ENCODE measurements around the gene ZNF205.

Gene ZNF205

DNA sequence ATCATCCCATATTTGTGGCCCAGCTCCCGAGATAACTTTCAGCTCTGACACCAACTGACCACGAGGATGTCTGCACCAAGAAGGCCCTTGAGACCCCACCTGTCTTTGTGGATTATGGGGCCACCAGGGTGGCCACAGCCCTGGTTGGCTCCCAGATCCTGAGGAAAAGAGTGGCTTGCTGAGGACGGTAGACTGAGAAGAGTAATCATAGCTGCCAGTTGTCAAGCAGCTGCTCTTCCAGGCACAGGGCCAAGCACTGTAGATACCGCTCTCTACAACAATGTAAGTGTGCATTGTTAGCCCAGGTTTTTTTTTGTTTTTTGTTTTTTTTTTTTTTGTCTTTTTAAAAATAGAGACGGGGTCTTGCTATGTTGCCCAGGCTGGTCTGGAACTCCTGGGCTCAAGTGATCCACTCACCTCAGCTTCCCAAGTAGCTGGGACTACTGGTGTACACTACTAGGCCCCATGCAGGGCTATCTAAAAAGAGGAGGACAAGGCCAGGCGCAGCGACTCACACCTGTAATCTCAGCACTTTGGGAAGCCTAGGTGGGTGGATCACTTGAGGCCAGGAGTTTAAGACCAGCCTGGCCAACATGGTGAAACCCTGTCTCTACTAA is 9.6 kb downstream of the ZNF205 start:
- H3K27ac ChIP-seq: no peak overlapping the region
- no peak for TF ChIP-seq ZFX (IDR thresholded peaks at IDR 0.05; ENCODE audit: borderline replicate concordance)
- TF ChIP-seq, protein P1, sequence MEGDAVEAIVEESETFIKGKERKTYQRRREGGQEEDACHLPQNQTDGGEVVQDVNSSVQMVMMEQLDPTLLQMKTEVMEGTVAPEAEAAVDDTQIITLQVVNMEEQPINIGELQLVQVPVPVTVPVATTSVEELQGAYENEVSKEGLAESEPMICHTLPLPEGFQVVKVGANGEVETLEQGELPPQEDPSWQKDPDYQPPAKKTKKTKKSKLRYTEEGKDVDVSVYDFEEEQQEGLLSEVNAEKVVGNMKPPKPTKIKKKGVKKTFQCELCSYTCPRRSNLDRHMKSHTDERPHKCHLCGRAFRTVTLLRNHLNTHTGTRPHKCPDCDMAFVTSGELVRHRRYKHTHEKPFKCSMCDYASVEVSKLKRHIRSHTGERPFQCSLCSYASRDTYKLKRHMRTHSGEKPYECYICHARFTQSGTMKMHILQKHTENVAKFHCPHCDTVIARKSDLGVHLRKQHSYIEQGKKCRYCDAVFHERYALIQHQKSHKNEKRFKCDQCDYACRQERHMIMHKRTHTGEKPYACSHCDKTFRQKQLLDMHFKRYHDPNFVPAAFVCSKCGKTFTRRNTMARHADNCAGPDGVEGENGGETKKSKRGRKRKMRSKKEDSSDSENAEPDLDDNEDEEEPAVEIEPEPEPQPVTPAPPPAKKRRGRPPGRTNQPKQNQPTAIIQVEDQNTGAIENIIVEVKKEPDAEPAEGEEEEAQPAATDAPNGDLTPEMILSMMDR (IDR thresholded peaks at IDR 0.05): no peak

DNA sequence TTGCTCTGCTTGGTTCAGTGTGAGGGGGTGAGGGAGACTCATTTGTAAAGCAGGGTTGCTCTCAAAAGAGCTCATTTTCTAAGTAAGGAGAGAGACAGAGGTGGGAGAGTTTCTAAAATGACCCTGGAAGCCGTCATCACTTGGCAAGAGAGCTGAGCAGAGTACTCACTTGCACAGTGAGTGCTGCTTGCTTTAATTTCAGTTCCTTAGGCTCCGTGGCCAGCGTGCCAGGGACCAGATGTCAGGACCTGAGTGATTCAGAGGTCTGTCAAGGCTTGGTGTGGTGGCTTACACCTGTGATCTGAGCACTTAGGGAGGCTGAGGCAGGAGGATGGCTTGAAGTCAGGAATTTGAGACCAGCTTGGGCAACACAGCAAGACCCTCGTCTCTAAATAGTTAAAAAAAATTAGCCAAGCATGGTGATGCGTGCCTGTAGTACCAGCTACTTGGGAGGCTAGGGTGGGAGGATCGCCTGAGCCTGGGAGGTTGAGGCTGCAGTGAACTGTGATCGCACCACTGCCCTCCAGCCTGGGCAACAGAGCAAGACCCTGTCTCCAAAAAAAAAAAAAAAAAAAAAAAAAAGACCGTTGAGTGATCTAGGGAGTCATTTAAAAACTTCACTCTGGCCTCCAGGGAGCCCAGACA is 10.7 kb downstream of the ZNF205 start:
- TF ChIP-seq, protein P1 (IDR thresholded peaks at IDR 0.05): no peak
- no peak for TF ChIP-seq ZFX (IDR thresholded peaks at IDR 0.05; ENCODE audit: borderline replicate concordance)
- no peak overlapping the region for H3K27ac ChIP-seq

DNA sequence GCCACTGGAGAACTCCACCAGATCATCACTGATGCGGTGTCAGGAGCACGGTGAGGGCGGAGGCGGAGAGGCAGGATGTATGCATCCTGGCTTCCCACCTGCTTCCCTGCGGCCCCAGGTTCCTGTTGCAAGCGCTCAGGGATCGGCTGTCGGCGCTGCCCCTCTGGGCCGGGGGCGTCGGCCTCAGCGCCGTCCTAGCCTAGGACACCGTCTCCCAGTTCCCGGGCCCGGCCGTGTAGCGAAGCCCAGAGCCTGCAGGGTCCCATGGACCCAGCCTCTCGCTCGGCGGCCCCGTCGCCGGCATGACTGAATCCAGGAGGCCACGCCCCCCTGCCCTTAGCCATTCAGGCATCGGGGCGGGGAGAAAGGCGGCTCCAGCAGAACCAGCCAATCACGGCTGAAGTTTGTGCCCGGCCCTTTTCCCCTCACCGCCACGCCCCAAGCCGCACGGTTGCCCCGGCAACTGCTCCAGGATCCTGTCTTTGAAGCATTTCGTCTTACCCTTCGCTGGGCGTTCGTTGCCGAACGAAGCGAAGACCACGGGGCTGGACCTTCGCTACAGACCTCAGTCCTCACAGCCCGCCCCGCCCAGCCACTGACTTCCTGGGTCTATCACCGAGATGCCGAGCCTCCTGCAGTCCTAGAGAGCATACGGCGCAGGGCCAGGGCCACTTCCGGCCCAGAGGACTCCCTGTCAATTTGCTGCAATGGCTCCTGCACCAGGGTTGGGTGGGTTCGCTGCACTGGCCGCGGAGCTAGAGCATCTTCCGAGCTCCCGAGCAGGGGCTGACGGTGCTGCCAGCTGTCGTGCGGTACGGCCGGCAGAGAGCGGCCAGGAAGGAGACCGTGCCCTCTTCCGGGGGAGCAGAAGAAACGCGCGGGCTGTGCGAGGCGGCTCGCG is 11.8 kb downstream of the ZNF205 start:
- TF ChIP-seq ZFX (IDR thresholded peaks at IDR 0.05; ENCODE audit: borderline replicate concordance): no peak
- TF ChIP-seq, protein P1 (IDR thresholded peaks at IDR 0.05): peak; percentile 49
- peak overlapping the region; percentile 97 for H3K27ac ChIP-seq

DNA sequence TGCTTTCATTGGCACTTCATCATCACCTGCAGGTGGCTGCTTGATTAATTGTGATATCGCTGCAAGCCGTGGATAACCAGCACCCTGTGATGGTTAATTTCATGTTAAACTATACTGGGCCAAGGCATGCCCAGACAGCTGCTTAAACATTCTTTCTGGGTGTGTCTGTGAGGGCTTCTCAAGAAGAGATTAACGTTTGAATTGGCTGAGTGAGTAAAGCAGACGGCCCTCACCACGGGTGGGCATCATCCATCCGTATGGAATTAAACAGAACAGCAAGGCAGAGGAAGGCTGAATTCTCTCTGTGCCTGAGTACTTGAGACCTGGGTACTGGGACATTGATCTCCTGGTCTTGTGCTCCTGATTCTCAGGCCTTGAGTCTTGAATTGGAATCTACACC is 15.4 kb downstream of the ZNF205 start:
- TF ChIP-seq ZFX (IDR thresholded peaks at IDR 0.05; ENCODE audit: borderline replicate concordance): no peak
- TF ChIP-seq, protein P1 (IDR thresholded peaks at IDR 0.05): no peak
- H3K27ac ChIP-seq: no peak overlapping the region

DNA sequence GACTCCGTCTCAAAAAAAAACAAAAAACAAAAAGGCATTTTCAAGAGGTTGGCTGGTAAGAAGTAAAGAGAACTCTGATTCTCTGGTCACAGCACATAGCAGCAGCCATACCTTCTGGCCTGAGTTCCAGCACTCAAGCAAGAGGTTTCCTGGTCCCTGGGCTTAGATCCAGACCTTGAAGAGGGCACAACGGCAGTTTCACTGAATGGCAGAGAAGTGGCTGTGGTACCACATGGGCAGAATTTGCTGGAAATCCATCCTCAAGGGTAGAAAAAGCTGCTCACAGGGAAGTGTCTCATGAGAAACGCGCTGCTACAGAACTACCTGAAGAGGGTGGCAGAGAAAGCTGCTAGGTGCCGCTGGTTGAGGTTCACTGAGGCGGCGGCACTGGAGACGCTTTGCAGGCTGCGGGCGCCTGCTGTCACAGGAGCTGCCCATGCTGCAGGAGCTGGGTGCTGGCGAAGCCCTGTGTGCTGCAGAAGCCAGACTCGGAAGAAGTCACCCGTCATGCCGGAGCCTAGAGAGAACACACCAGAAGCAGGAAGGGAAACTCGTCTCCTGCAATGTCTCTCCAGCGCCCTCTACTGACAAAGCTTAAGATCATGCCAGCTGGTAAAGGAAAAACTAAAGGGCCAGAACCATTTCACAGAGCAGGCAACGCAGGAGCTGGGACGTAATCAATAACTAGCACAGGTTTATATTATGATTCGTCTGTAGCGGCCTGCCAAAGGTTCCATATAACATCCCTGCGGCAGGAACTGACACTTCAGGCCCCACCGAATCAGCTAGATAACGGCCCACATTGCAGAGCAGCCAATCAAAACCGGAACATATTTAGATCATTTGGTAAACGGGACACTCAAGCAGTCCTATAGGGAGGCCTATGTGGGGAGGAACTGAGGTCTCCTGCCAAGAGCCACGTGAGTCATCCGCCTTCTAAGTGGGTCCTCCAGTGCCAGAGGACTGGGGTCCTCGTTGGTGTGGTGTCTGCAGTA is 17.0 kb downstream of the ZNF205 start:
- TF ChIP-seq, protein P1 (IDR thresholded peaks at IDR 0.05): peak; percentile 98
- no peak for TF ChIP-seq ZFX (IDR thresholded peaks at IDR 0.05; ENCODE audit: borderline replicate concordance)
- peak overlapping the region; percentile 59 for H3K27ac ChIP-seq

DNA sequence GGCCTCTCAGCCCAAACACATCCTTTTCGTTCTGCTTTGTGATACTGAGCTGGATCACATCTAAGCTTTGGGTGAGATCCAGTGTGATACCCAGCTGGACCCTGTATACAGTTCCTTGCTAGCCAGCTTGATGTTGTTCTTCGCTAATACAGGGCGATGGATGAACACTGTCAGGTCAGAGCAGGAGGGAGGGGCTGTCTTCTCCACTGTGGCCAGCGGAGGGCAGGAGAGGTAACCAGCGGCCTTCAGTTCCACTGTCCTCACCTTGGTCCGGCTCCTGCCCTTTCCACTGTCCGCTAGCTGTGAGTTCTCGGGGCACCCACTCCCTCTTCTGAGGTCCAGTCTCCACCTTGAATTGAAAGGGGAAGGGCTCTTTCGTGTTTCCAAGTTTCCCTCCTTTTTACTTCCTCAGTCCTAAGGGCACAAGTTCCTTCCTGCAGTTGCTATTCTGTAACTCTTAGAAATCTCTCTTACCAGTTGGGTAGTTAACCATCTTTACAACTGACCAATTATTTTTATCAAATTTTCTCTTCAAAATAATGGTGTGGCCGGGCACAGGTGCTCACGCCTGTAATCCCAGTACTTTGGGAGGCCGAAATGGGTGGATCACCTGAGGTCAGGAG is 19.5 kb downstream of the ZNF205 start:
- peak overlapping the region; percentile 31; the same call in 1 of the 2 replicates for H3K27ac ChIP-seq

More for the DNA sequence above, 19.5 kb downstream of the ZNF205 start:
- TF ChIP-seq ZFX (IDR thresholded peaks at IDR 0.05; ENCODE audit: borderline replicate concordance): no peak
- TF ChIP-seq, protein P1 (IDR thresholded peaks at IDR 0.05): peak; percentile 81

Measured in 22Rv1 (cell line).